HG02610 (cell line): ENCODE results near the gene AHSA1.

Experiments
- ATAC-seq: cut with Tn5 transposase; IDR thresholded peaks from one replicate; pipeline ENCODE4 v1.9.1; 2021; ENCODE audit warnings: mild to moderate bottlenecking, moderate library complexity; ENCODE audit not compliant: unreplicated experiment

AHSA1 gene

GRCh38 chr14:77470224-77470870 is 12.5 kb downstream of the AHSA1 start:
- ATAC-seq, result no peak

DNA sequence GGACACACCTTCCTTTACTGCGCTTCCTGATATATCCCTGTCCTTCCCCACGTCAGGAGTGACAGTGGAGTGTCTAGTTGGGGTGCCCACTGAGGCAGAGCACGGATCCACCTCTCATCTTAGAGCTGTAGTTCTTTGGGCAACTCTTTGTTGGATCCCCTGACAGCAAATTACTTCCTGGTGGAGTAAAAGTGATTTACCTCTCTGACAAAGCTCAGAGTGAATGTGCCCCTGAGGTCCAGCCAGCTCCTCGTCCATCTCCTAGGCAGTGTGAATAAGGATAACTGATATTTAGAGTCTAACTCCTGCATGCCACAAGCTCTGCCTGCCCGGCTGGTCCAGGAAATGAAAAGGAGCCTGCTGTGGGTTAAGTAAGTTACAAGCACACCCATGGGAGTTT is 16.0 kb downstream of the AHSA1 start:
- ATAC-seq, result no peak

- no peak for ATAC-seq
Observed at GRCh38 chr14:77474479-77475177, 16.7 kb downstream of the AHSA1 start.

- no peak for ATAC-seq
Observed at GRCh38 chr14:77475432-77476115, 17.7 kb downstream of the AHSA1 start.

DNA sequence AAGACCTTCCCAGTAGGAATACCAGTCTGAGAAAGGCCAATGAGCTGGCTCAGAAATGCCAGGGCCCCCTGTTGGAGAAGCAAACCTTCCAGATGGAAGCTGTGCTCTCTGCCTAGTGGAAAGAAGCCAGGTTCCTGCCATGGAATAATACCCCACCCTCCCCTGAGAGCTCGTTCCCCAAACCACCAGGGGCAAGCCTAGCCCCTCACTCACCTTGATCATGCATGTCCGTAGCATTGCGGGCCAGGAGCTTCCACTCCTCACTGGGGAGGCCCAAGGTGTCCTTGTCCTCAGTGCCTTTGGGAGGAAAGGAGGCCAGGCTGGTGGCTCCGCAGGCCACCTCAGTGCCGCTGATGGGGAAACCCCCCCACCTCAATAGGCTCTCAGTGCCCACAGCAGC is 20.1 kb downstream of the AHSA1 start:
- no peak for ATAC-seq

DNA sequence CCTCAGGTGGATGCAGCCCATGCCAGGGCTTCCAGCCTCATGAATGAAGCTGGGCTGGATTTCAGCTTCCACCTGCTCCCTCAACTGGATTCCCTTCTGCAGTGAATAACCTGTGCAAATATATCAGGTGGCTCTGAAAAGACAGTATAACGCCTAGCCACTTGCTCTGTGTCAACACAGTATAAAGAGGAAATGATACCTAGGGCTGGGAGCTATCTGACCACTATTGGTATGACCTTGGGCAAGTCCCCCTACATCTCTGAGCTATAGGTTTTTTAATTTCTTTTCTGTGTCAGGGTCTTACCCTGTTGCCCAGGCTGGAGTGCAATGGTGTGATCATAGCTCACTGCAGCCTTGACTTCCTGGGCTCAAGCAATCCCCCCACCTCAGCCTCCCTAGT is 20.9 kb downstream of the AHSA1 start:
- peak; percentile 84 for ATAC-seq

DNA sequence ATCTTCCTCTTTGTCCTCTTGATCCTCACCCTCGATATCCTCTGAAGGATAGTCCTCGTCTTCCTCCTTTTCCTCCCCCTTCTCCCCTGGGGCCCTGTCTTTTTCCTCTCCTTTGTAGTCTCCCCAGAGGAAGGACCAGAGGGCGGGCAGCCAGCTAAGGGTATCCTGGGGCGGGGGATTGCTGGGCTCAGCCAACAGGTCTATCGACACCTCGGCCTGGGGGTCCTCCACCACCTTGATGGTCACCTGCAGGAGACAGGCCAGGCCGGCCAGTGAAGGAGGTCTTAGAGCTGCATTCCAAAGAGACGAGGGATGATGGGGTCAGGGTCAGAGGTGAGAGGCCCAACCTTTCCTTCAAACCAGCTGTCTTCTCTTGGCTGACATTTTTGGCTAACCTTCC is 24.5 kb downstream of the AHSA1 start:
- ATAC-seq, result no peak

DNA sequence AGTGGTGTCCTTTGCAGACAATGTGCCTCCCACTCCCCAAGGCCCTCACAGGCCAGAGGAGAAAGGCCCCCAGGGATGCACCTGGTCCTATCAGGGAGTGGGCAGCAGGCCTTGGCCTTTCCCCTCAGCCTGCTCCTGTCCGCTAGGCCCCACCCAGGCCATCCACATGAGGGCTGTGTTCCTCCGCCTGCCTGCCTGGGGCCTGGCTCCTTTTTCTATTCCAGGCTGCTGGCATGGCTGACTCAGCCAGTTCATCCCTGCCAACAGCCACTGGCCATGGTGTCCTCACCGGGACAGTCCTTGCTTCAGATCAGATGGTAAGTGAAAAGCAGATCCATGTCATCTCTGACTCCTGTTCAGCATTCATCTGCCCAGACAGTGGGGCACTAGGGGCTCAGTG is 27.4 kb downstream of the AHSA1 start:
- no peak for ATAC-seq

GRCh38 chr14:77485901-77486678 is 28.2 kb downstream of the AHSA1 start:
- ATAC-seq, result no peak

DNA sequence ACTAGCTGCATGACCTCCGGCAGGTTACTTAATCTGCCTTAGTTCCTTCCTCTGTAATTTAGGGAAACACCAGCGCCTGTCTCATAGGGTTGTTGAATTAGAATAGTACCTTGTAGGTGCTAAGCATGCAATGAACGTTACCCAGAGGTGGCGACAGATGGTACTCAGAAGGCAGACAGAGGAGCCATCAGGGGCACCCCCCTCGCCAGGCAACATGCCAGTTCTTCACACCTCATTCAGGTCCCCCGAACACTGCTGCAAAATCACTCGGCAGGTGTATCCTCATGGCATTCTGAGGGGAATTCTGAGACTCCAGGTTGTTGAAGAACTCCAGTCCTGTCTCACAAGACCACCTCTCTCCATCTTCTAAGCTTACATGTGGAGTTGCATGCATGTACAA is 30.7 kb downstream of the AHSA1 start:
- no peak for ATAC-seq

DNA sequence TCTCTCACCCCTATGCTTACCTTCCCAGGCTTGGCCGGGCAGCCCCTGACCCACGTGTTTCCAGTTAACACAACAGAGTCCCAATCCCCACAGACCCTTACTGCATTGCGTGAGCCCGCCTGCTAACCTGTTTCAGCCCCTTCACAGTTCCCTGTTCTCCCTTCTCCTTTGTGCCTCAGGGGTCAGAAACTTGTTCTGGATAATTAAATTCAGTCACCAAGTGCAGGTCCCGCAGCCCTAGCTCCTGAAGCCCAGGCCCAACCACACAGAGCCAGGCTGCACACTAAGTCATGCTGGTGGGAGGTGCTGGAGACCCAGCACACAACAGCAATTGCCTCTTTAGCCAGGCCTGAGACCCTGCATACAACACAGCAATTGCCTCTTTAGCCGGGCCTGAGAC is 31.1 kb downstream of the AHSA1 start:
- ATAC-seq, result no peak

DNA sequence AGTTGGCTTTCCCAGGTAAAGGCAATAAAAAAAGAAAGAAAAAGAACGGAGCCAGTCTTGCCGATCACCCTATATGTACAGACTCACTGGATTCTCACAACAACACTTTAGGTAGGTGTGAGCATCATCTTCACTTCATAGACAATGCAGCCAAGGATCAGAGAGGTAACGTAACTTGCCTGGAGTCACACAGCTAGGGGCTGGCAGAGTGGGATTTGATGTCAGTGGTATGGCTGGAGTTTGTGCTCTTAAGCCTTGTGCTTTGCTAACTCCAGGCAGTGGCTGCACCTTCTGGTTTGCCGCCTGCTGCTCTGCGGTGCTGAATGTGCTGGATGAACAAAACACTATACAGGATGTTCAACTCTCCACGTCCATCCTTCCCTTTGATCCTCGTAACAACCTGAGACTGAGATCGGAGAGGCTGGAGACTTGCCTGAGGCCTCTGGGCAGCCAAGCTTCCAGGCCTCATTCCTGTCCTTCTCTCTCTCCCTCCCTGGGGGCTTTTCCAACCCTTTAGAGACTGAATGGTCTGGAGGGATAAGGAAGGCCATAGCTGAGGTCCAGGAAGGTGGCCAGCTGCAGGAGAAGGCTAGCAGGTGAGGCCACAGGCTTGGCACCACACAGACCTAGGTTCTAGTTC is 32.6 kb downstream of the AHSA1 start:
- no peak for ATAC-seq

DNA sequence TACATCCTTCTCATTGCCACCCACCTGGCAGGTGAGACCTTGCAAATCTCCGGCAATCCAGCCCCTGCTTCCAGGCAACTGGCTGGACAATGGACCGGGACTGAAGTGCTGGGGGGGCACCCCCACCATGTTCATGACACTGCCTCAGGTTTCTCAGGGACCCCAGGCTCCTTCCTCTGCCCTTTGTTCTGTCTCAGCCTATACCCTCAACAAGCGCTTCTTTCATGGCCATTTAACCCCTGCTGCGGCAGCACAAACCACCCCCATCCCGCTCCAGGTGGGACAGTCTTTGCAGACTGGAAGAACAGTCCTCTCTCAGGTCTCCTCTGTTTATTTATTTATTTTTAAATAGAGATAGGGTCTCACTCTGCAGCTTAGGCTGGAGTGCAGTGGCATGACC is 33.2 kb downstream of the AHSA1 start:
- ATAC-seq, result no peak

DNA sequence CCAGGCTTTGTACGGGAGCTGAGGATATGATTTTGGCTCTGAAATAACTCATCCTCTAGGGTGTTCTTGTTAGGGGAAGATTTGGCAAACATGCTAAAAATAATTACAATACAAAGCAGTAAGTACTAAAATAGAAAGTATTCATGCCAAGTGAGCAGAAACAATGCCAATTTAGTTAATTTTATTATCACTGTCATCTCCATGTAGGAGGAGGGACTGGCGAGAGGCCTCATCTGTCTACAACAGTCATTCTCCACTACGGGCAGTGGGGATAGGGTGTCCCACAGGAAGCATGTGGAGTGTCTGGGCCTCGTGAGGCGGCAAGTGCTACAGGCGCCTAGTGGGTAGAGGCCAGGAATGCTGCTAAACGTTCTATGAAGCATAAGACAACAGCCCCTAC is 37.4 kb downstream of the AHSA1 start:
- no peak for ATAC-seq

GRCh38 chr14:77498120-77498979 is 40.5 kb downstream of the AHSA1 start, which contains the start of gene ISM2:
Gene ISM2 (minus strand): TSS chr14:77498816. CDS start chr14:77498793, 23 bp downstream.
- peak; percentile 69 for ATAC-seq

DNA sequence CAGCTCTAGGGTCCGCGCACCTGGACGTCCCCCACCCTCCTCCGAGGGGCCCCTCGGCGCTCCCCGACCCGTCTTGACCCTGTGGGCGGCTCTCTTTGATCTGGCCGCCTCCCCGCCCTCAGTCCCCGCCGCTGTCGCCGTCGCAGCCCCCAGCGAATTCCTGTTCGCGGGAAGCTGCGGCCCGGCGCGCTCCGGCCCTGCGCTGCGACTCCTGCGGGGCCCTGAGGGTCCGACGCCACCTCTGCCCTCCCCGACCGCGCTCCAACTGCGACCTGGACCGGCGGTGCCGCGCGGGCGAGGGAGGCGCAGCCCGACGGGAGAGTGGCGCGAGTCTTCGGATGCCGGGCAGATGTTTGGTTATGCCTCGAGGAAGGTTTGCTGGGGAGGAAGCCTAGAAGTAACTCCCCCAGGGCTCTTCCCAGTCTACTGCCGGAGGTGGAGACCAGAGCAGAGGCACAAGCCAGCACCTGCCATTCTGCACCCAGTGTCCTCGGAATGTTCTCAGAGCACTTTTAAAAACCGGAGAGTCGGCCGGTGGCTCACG is 41.2 kb downstream of the AHSA1 start:
- peak; percentile 21 for ATAC-seq

GRCh38 chr14:77502109-77502782 is 44.4 kb downstream of the AHSA1 start:
- no peak for ATAC-seq

GRCh38 chr14:77503138-77503537 is 45.2 kb downstream of the AHSA1 start:
- no peak for ATAC-seq

DNA sequence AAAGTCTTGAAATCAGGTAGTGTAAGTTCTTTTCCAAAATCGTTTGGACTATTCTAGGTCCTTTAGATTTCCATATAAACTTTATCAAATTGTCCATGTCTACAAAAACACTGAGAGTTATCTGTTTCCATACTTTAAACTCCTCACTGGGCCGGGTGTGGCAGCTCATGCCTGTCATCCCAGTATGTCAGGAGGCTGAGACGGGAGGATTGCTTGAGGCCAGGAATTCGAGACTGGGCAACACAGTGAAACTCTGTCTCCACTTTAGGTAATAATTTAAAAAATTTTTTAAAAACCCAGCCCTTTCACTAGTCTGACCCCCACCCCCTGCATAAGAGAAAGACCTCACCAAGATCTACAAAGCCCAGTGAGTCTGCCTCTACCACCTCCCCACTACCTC is 47.1 kb downstream of the AHSA1 start:
- no peak for ATAC-seq
